GM12892 (cell line): ENCODE results near the gene ZNF366.

Experiments
- POLR2A ChIP-seq: IDR thresholded peaks from 2 replicates; pipeline ENCODE4 v1.6.1; 2011; ENCODE audit warnings: low read depth, low read length, control low read depth
- POLR2AphosphoS5 ChIP-seq: IDR thresholded peaks from 2 replicates; pipeline ENCODE4 v1.6.1; 2011; ENCODE audit warnings: low read depth, low read length, control low read depth
- TAF1 ChIP-seq: IDR thresholded peaks from 2 replicates; pipeline ENCODE4 v1.6.1; 2011; ENCODE audit warnings: low read depth, mild to moderate bottlenecking, control low read depth, low read length, borderline replicate concordance

- TF ChIP-seq TAF1, result no peak
- no peak for TF ChIP-seq POLR2A
- no peak for TF ChIP-seq POLR2AphosphoS5
Observed at GRCh38 chr5:72519111-72519510, 11.9 kb upstream of the ZNF366 start.
